ENCODE measurements around the gene C1QTNF12.

Gene C1QTNF12

DNA sequence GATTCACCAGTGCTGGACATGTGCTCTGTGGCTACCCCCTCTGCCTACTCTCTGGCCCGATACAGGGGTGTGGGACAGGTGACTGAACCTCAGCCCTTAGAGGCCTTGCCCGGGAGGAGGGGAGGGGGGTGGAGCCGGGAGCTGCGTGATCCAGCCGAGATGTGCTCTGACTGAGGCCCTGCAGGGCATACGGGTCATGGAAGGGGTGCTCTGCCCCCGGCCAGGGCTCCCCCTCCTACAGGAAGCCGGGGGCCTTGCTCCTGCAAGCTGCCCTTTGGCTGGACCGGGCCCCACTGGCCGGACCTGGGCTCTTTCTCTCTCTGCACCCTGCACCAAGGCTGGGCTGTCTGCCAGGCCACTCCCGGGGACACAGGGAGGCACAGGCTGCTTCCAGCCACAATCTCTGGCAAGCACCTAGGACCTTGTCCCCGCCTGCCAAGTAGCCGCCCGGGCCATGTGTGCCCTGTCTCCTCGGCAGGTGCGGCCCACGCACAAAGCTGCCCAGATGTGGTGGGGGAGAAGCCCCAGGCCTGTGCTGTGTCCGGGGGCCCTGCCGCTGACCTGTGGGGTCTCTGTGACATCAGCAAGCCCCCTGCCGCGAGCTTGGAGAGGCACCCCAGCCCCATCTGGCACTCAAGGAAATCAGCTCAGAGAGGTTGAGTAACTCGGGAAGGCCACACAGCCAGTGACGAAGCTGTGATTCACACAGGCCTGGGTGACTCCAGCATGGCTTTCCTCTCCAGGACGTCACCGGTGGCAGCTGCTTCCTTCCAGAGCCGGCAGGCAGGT is 35.2 kb upstream of the C1QTNF12 start:
- no peak for DNase-seq

DNA sequence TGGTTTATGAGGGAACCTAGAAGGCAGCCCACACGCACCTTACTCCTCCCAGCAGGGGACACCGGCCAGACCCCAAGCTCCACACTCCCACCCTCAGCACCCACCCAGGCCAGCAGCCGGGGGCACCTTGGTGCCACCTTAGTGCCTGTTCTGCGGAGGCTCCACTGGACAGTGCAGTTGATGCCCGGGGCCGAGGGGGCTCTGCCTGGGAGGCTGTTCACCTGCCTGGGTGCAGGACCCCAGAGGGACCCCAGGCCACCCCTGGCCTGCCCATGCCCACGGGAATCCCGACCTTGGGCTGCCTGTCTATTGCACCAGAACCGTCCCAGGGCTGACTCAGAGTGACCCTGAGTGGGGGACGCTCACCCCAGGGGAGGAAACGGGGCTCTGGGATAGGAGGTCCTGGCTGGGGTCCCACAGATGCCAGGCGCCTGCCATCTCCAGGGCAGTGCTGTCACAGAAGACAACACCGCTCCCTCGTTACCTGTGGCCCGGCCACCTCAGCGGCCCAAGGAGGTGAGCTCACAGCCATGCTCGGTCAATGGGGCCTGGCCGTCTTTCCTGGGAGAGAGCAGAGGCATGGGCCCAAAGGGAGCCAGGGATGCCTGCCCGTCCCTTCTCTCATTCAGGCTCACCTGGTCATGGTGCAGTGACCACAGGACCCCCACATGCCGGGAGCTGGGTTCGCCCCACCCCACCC is 34.4 kb upstream of the C1QTNF12 start:
- DNase-seq: no peak

DNA sequence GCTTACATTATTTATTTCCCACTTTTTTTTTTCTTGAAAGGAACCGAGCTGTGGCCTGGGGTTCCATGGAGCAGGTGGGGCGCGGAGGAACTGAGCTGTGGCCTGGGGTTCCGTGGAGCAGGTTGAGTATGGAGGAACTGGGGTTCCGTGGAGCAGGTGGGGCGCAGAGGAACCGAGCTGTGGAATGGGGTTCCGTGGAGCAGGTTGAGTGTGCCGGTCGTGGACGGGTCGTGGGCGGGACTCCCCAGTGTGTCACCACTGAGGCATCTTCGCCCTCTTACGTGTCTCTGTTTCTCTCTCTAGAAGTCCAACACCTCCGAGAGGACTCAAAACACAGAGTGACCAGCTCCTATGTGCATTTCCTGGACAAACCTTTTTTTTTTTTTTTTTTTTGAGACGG is 32.5 kb upstream of the C1QTNF12 start:
- no peak for DNase-seq

DNA sequence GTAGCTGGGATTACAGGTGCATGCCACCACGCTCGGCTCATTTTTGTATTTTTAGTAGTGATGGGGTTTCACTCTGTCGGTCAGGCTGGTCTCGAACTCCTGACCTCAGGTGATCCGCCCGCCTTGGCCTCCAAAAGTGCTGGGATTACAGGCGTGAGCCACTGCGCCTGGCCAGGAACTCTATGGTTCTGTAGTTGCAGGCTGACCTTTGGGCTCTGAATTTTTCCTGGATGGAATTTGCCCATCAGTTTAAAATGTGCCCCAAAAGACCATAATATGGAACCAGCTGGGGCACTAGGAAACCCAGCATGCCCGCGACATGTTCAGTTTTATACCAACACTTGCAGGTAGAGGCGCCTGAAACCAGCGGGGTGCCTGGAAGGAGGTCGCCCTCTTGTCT is 32.1 kb upstream of the C1QTNF12 start:
- DNase-seq: no peak

GRCh38 chr1:1275836-1276235 is 29.3 kb upstream of the C1QTNF12 start:
- DNase-seq: no peak

DNA sequence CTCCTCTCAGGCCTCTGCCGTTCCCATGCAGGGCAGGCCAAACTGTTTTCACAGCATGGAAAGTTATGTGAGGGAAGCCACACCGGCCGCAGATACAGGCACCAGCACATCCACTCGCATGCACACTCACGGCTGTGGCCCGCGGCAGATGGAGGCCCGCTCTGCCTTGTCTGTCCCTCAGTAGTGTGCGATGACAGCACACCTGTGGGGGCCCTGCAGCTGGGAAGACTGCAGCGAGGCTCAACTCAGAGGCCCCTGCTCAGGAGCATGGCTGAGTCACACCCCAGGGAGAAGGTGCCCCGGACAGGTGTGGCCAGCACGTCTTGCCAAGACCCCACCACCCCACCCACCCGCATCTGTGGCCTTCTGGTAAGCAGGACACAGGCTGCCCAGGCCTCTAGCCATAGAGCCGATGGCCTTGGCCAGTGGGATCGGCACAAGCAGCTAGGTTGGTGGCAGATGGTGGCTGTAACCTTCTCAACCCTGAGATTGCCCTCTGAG is 28.5 kb upstream of the C1QTNF12 start:
- no peak for DNase-seq

DNA sequence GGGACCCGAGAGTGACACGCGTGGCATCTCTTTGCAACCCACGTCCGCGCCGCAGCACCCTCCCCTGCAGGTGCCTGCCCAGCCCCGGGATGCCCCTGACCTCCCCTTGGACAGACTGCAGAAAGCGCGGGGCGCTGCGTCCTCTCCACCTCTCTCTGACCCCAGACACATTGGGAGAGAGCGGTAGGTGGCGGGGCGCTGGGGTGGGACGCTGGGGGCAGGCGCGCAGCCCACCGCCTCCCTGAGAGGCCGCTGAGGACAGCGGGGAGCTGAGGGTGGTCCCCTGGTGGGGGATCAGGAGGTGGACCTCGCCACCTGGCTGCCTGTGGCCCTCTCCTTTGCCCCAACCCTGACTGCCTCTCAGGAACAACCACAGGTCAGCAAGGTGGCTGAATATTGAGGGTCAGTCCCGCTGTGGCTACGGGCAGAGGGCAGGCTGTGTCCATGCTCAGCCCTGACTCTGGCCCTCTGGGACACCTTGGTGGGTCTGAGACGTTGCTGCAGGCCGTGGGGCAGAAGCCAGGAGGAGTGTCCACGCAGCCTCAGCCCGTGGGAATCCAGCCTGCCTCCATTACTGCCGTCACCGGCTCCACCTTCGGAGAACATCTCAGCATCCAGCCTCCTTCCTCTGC is 27.9 kb upstream of the C1QTNF12 start:
- DNase-seq: no peak

- DNase-seq: peak; percentile 91
Measured at GRCh38 chr1:1273512-1274298, 27.2 kb upstream of the C1QTNF12 start, which contains the start of gene UBE2J2. UBE2J2 (minus strand) TSS chr1:1273854; CDS start chr1:1267992, 5,862 bp downstream.

DNA sequence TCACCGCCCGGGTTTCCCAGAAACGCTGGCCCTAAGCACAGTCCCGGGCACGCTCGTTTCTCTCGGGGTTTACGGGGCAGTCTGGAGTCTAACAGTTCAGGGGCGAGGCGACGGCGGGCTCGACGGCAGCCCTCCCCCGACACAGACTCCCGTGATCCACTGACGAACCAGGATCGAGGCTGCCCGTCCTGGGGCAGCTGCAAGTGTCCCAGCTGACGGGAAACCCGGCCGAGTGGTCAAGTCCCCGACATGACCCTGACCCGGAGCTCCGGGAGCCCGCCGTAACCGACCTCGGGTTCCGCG is 26.6 kb upstream of the C1QTNF12 start:
- no peak for DNase-seq

- no peak for DNase-seq
Measured at GRCh38 chr1:1272341-1273208, 26.1 kb upstream of the C1QTNF12 start.

DNA sequence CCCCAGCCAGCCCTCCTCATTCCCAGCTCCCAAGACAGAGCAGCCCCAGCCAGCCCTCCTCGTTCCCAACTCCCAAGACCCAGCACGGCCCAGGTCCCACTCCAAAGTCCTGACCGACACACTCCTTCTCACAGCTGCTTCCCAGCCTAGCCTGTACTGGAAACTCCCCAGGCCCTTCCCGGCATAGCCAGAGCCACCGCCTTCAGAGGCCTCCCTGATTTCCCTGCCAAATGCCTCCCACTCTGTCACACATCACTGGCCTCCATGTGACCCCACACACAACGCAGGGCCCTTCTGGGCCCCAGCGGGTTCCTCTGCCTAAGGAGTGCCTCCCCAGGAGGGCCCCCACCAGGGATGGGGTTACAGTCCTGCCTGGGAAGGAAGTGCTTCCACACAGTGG is 24.3 kb upstream of the C1QTNF12 start:
- DNase-seq: no peak

DNA sequence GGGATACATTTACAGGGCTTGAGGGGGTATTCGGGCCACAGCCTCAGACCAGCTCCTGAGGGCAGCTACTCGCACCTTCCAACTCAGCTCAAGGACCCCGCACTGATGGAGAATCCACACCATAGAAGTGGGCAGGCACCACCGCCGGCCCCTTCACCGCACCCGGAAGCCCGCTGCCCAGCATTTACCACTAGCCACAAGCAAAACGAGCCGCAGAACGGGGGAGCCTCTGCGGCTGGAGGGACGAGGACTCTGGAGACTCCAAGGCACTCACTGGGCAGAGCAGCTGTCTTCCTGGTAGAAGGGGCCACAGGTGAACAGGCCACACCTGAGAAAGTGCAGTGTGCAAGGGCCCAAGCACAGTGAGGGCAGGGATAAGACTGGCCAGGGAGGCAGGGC is 21.8 kb upstream of the C1QTNF12 start:
- no peak for DNase-seq

DNA sequence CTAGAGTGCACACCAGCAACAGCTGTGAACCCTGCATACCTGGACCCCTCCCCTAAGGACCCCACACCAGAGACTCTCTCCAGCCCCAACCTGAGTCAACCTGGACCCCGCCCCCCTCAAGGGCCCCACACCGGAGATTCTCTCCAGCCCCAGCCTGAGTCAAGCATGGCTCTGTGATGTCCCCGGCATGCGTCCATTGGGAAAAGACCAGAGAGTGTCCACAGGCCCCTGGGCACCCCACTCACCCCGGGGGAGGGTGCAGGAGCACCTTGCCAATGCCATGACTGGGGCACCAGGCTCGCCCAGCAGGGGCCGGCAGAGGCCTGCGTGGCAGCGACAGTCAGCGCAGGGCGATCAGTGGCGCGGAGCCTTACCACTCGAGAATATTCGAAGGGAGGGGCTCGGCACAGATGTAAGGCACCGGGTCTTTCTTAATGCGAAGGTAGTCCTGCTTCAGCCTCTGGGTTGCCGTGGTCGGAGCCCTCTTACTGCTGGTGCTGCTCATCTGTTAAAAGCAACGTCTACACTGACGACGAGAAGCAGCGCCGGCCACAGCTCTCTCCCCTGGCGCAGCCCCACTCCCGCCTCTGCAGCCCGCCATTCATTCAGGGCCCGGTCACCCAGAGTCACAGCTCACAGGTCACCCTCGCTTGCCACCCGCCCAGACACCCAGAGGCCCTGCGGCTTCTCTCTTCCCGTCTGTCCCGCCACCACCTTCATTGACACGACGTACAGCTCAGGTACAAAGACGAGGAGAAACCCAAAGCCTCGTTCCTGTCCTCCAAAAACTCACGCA is 21.2 kb upstream of the C1QTNF12 start:
- DNase-seq: no peak

DNA sequence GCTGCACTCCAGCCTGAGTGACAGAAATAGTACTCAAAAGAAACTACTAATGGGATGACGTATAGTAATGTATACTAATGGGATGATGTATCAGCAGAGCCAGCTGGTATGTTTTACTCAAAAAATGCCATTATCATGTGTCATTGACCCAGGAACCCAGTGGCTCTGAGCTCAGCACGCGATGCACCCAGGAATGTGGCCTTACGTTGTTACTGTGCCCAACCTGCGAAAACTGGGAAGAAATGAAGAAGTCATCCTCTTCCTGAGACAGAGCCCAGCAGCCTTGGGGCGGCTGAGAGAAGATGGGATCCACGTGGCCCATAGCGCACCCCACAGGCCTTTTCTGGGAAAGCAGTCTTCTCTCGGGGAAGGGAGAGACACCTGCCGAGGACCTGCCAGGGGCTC is 18.3 kb upstream of the C1QTNF12 start:
- no peak for DNase-seq

DNA sequence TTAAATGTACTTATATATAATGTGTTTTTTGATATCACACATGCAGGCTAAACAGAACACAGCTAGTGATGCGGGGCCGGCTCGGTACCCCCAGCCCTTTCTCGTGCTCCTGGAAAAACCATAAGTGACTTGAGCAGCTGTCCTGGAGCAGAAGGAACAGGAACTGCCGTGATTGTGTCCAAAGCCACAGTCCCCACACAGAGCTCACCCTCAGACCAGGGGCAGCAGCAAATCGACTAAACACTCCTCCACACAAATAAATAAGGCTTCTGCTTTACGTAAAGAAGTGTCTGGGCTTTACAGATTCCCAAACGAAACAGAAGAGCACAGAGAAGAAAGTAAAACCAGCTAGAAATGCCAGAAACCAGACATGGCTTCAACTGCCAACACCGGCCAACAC is 17.5 kb upstream of the C1QTNF12 start:
- DNase-seq: no peak

- DNase-seq: no peak
Measured at GRCh38 chr1:1262758-1263157, 16.2 kb upstream of the C1QTNF12 start.

DNA sequence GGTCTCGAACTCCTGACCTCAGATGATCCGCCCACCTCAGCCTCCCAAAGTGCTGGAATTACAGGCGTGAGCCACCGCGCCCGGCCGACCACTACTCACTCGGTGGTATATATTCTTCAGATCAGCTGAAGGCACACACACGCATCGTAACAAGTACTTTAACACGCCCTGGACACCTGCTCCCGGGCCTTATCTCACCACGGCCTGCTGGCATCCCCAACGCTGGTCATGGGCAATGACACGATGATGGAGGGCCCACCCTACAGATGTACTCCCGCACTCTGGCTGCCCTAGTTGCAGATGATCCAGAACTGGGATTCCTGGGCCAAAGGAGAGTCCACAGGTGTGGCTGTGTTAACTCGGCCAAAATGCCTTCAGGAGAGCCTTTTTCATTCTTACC is 15.5 kb upstream of the C1QTNF12 start:
- no peak for DNase-seq

DNA sequence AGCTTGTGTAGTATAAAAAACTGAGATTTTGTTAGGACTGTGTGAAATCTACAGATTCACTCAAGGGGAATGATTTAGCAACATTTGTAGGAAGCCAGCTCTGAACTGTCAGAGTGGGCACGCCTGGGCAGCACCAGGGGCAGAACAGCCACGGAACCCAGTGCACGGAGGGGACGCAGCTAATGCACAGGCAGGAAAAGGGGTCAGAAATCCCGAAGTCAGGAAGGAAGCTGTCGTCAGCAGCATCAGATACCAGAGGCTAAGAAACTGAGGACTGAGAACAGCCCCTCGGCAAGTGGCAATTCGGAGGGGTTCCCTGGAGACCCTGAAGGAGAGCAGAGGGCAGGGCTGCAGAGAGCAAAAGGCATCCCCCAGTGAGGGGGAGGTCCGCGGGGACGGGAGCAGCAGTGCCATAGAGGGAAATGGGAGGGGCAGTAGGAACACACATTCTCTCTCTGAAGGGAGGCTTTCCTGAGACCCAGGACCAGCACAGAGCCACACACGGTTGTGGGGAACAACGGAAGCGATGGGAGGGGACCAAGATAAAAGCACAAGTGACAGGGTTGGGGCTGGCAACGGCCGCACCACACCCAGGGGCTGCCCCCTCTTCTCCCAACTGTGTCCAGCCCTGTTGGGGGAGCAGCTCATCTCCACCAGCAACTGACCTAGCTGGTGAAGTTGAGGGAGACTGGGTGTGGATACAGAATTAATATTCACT is 14.5 kb upstream of the C1QTNF12 start:
- no peak for DNase-seq

DNA sequence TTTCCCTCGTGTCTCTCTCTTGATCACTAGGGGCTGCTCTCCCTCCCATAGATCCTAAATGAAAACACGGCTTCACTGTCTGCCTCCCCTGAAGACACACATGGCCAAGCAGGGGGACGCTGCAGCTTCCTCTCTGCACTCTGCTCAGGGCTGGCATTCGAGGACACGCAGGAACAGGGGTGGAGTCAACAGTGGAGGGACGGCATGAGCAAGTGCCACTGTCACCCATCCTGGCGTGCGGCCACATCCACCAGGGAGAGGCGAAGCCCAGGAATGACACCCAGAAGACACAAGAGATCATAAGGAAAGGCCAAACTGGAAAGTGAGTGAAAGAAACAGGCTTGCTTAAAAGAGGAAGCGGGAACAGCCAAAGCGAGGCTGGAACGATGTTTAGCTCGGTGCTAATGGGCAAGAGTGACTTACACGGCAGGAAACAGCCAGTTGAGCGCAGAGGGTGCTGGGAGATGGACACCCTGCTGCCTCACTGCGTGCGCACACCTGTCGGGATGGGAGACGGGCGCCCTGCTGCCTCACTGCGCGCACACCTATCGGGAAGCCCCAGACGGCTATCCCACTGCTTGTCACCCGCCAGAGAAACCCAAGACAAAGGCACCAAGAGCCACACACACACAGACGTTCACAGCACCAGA is 13.6 kb upstream of the C1QTNF12 start:
- peak; percentile 37 for DNase-seq

- no peak for DNase-seq
Measured at GRCh38 chr1:1259540-1259939, 13.0 kb upstream of the C1QTNF12 start.
